ENCODE measurements around the gene PAX5. TPM values are rescaled to one million over a fixed set of nuclear protein-coding genes. Genes with fewer than 3 reads are reported as not detected.

PAX5 gene
- total RNA-seq, 2 experiments from 2014 or later = 0.95 to 1.1 TPM

DNA sequence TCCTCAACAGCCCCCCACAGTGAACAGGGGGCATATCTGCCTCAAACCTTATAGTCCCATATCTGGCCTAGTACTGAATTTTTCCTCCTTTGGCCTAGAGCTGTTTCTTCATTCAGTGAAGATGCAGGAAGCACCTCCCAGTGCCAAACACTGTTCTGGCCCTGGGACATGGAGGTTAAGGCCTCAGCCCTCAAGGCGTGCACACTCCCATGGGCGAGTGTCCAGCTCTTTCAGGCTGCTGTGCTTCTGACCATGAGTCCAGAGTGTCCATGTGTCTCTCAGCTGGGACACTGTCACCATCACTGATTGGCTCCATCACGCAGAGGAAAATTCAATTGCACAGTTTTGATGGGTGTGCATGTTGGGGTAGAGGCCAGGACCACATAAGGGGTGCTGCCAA is 151.5 kb downstream of the PAX5 start:
- ChIA-PET POLR2A (no interaction called here), CTCF (interaction anchor here (1.3 kb wide), 1 partner anchor 9 kb away, joined by 8 read pairs; no protein-coding TSS in a partner anchor)
- no peaks in the 10 kb centered on the region for H3K36me3 Mint-ChIP-seq (ENCODE audit: low read depth)
- no peak for DNase-seq
- H3K27me3 Mint-ChIP-seq = peaks cover 9% of the 10 kb centered on the region
- H3K4me1 Mint-ChIP-seq (ENCODE audit: low read depth) = no peaks in the 10 kb centered on the region
- no peak overlapping the region for H3K4me3 Mint-ChIP-seq
- no peak for ATAC-seq
- no peaks in the 10 kb centered on the region for H3K9me3 Mint-ChIP-seq
- intact Hi-C loops (cut with micrococcal nuclease) = no loop called here
- H3K27ac Mint-ChIP-seq = no peak overlapping the region
- TF ChIP-seq, protein P1, sequence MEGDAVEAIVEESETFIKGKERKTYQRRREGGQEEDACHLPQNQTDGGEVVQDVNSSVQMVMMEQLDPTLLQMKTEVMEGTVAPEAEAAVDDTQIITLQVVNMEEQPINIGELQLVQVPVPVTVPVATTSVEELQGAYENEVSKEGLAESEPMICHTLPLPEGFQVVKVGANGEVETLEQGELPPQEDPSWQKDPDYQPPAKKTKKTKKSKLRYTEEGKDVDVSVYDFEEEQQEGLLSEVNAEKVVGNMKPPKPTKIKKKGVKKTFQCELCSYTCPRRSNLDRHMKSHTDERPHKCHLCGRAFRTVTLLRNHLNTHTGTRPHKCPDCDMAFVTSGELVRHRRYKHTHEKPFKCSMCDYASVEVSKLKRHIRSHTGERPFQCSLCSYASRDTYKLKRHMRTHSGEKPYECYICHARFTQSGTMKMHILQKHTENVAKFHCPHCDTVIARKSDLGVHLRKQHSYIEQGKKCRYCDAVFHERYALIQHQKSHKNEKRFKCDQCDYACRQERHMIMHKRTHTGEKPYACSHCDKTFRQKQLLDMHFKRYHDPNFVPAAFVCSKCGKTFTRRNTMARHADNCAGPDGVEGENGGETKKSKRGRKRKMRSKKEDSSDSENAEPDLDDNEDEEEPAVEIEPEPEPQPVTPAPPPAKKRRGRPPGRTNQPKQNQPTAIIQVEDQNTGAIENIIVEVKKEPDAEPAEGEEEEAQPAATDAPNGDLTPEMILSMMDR (IDR thresholded peaks at IDR 0.05) = no peak

DNA sequence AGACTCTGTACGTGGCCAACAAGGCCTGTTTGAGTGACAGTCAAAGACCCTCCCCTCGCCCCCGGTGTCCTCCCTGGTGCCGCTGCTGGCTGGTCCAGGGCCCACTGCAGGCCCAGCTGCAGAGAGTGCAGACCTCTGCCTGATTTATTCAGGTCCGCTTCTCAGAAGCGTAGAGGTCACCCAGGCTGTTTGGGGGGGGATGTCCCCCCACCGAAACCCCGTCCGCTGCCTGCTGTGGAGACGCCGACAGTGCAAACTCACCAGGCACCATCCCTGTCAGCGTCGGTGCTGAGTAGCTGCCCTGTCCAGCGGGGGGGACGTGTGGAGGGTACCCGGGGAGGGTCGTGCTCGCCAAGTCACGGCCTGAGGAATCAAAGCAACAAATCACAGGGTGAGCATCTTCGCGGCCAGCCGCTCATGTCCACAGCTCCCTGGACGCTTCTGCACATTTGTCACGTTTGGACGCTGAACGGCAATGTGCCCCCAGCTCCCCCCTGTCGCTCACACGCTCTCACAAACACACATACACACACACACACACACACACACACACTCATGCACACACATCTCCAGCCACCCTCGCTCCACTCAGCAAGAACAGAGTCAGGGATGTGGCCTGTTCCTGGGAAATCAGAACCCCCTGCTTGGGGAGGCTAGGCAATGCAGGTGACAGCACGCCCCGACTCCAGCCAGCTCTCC is 152.2 kb downstream of the PAX5 start:
- H3K4me1 Mint-ChIP-seq (ENCODE audit: low read depth) = no peaks in the 10 kb centered on the region
- H3K4me3 Mint-ChIP-seq = no peak overlapping the region
- ChIA-PET POLR2A (no interaction called here), CTCF (interaction anchor here (1.3 kb wide), 1 partner anchor 8 kb away, joined by 8 read pairs; no protein-coding TSS in a partner anchor)
- no peaks in the 10 kb centered on the region for H3K36me3 Mint-ChIP-seq (ENCODE audit: low read depth)
- H3K9me3 Mint-ChIP-seq = no peaks in the 10 kb centered on the region
- H3K27ac Mint-ChIP-seq = no peak overlapping the region
- TF ChIP-seq, protein P1 (IDR thresholded peaks at IDR 0.05) = no peak
- peaks cover 7% of the 10 kb centered on the region for H3K27me3 Mint-ChIP-seq
- ATAC-seq (no peak), DNase-seq (no peak)
- intact Hi-C loops (cut with micrococcal nuclease) = no loop called here

DNA sequence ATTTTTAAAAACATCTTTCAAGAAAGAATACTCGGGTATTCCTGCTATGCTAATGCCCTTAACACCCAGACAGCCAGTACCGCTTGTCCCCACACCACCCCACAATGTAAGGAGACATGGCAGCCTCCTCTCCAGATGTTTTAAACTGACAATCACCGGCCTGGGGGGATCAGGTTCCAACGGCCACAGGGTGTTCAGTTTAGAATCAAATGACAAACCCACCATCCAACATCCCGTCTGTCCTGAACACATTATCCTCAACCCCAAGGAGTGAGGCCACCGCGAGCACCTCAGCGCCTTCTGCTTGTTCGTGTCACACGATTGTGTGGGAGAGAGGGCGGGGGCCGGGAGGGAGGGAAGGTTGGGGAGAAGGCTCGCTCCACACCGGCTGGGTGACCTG is 152.8 kb downstream of the PAX5 start:
- H3K27me3 Mint-ChIP-seq = peaks cover 5% of the 10 kb centered on the region
- no peaks in the 10 kb centered on the region for H3K36me3 Mint-ChIP-seq (ENCODE audit: low read depth)
- ATAC-seq (no peak), DNase-seq (no peak)
- no peak overlapping the region for H3K27ac Mint-ChIP-seq
- H3K4me1 Mint-ChIP-seq (ENCODE audit: low read depth) = no peaks in the 10 kb centered on the region
- no peak overlapping the region for H3K4me3 Mint-ChIP-seq
- TF ChIP-seq, protein P1 (IDR thresholded peaks at IDR 0.05) = no peak
- intact Hi-C loops (cut with micrococcal nuclease) = no loop called here
- no peaks in the 10 kb centered on the region for H3K9me3 Mint-ChIP-seq
- POLR2A ChIA-PET = no interaction called here
- CTCF ChIA-PET = no interaction called here

DNA sequence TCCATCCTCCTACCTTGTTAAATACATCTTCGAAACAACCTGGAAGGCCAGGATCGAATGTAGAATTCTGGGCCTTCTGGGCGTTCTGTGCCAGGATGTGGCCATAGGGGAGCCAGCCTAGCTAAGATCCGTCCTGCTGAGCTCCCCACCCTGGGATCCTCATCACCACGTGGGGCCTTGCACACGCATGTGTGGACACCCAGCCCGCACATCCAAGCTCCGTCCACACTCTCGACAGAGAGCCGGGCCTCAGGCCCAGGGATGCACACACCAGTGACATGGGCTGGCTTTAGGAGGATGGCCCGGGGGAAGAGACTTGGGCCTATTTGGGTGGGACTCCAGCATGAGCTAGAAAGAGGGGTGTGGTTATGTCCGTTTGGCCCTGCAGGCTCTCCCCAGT is 154.0 kb downstream of the PAX5 start:
- ATAC-seq (no peak), DNase-seq (no peak)
- intact Hi-C loops (cut with micrococcal nuclease) = no loop called here
- CTCF ChIA-PET = interaction anchor here (1.7 kb wide), 1 partner anchor 111 kb away, joined by 4 read pairs; no protein-coding TSS in a partner anchor
- Mint-ChIP-seq H3K36me3 (ENCODE audit: low read depth) (no peaks in the 10 kb centered on the region), H3K27me3 (peaks cover 2% of the 10 kb centered on the region), H3K27ac (no peak overlapping the region), H3K4me3 (no peak overlapping the region), H3K4me1 (ENCODE audit: low read depth) (no peaks in the 10 kb centered on the region), H3K9me3 (no peaks in the 10 kb centered on the region)
- TF ChIP-seq, protein P1 (IDR thresholded peaks at IDR 0.05) = no peak
- POLR2A ChIA-PET = no interaction called here
